LHCN-M2 (cell line): ENCODE results near the gene RAD9B. TPM values are rescaled to one million over a fixed set of nuclear protein-coding genes. Genes with fewer than 3 reads are reported as not detected.

ENCODE experiments used
- total RNA-seq: library from RNA; depleted of rRNA; stranded (reverse); fragments of >200 nt; gene quantifications from 2 replicates; pipeline ENCODE4 v1.2.3, GENCODE V29; 2014; rRNA removed

Gene RAD9B
- total RNA-seq, 1 experiment from 2014 or later: 1.5 TPM

Other genes starting within 250 kb of the RAD9B start
- 114 and 132 TPM in 2 replicates for gene ATP2A2, start 221.1 kb upstream of the RAD9B start, total RNA-seq
- gene ANAPC7, start 98.6 kb upstream of the RAD9B start, total RNA-seq: 59.3 and 66.3 TPM in 2 replicates
- 348 and 595 TPM in 2 replicates for gene ARPC3, start 52.0 kb upstream of the RAD9B start, total RNA-seq
- 27.4 and 27.9 TPM in 2 replicates for gene GPN3, start 34.1 kb upstream of the RAD9B start, total RNA-seq
- 37.1 and 40.6 TPM in 2 replicates for gene FAM216A, start 33.5 kb upstream of the RAD9B start, total RNA-seq
- gene VPS29, start 220 bp upstream of the RAD9B start, total RNA-seq: 77.5 and 82.8 TPM in 2 replicates
- 4.8 and 9.2 TPM in 2 replicates for gene PPTC7, start 81.0 kb downstream of the RAD9B start, total RNA-seq
- 34.3 TPM in 2 replicates for gene TCTN1, start 111.8 kb downstream of the RAD9B start, total RNA-seq
- 4.3 and 4.9 TPM in 2 replicates for gene HVCN1, start 186.8 kb downstream of the RAD9B start, total RNA-seq
- gene PPP1CC, start 240.6 kb downstream of the RAD9B start, total RNA-seq: 147 and 158 TPM in 2 replicates